ENCODE results near the gene TRIM44.

TRIM44 gene

GRCh38 chr11:35862666-35863065, 200.1 kb downstream of the TRIM44 start:
- no peak for DNase-seq

GRCh38 chr11:35864131-35864530, 201.6 kb downstream of the TRIM44 start:
- DNase-seq = no peak

GRCh38 chr11:35866601-35867000, 204.0 kb downstream of the TRIM44 start:
- no peak for DNase-seq
